GM23338 (cell line): Measurements from ENCODE around the gene ZNF714. TPM values are rescaled to one million over a fixed set of nuclear protein-coding genes. Genes with fewer than 3 reads are reported as not detected.

Experiments used
- ATAC-seq: fragments of 200-7000 bp; cut with Tn5 transposase; 3 replicates; pipeline ENCODE4 v1.9.1; 2020
- DNase-seq: peaks from one replicate; pipeline ENCODE4 v3.0.0-alpha.2; 2015; ENCODE audit warnings: low spot score
- H2AFZ ChIP-seq: fragments of 200-600 bp; sonication (generic); 2 replicates; pipeline ENCODE4 v1.8.0; 2016; ENCODE audit warnings: antibody characterized with exemption, mild to moderate bottlenecking, moderate library complexity
- H3F3A ChIP-seq: fragments of 200-600 bp; sonication (generic); replicated peaks from 2 replicates; pipeline ENCODE4 v1.8.0; 2017; ENCODE audit warnings: antibody characterized with exemption, mixed run types, low read depth
- H3K27ac ChIP-seq: fragments of 200-600 bp; sonication (generic); 2 replicates; pipeline ENCODE4 v1.6.1; 2016; ENCODE audit warnings: low read depth
- H3K27me3 ChIP-seq: fragments of 200-600 bp; sonication (generic); 2 replicates; pipeline ENCODE4 v1.8.0; 2016; ENCODE audit warnings: mild to moderate bottlenecking, mixed run types, moderate library complexity; ENCODE audit not compliant: insufficient read depth
- H3K36me3 ChIP-seq: fragments of 200-600 bp; sonication (generic); 2 replicates; pipeline ENCODE4 v1.8.0; 2016; ENCODE audit warnings: mild to moderate bottlenecking; ENCODE audit not compliant: insufficient read depth
- H3K4me1 ChIP-seq: fragments of 200-600 bp; sonication (generic); 2 replicates; pipeline ENCODE4 v1.8.0; 2016; ENCODE audit warnings: mild to moderate bottlenecking, moderate library complexity; ENCODE audit not compliant: insufficient read depth
- H3K4me2 ChIP-seq: fragments of 200-600 bp; sonication (generic); 2 replicates; pipeline ENCODE4 v1.7.1; 2017; ENCODE audit warnings: mixed run types
- H3K4me3 ChIP-seq: fragments of 200-600 bp; sonication (generic); 2 replicates; pipeline ENCODE4 v1.6.1; 2016; ENCODE audit warnings: mixed run types
- H3K79me2 ChIP-seq: fragments of 200-600 bp; sonication (generic); replicated peaks from 2 replicates; pipeline ENCODE4 v1.8.0; 2017; ENCODE audit warnings: mild to moderate bottlenecking; ENCODE audit not compliant: insufficient read depth
- H3K9me2 ChIP-seq: fragments of 200-600 bp; sonication (generic); 2 replicates; pipeline ENCODE4 v1.8.0; 2017; ENCODE audit not compliant: insufficient read depth
- H4K20me1 ChIP-seq: fragments of 200-600 bp; sonication (generic); replicated peaks from 2 replicates; pipeline ENCODE4 v1.8.0; 2017; ENCODE audit warnings: mild to moderate bottlenecking; ENCODE audit not compliant: insufficient read depth
- H3K27ac Mint-ChIP-seq: 2 replicates; pipeline ENCODE4 v1.8.0; 2020; ENCODE audit warnings: inconsistent platforms, mild to moderate bottlenecking, moderate library complexity, mixed read lengths
- H3K27me3 Mint-ChIP-seq: 3 replicates; pipeline ENCODE4 v1.8.0; 2022; ENCODE audit warnings: low read depth, mild to moderate bottlenecking, moderate library complexity, mixed read lengths, inconsistent platforms; ENCODE audit not compliant: insufficient read depth, poor library complexity
- H3K36me3 Mint-ChIP-seq: 3 replicates; pipeline ENCODE4 v1.8.0; 2021; ENCODE audit warnings: low read depth, mild to moderate bottlenecking, inconsistent platforms, moderate library complexity, mixed read lengths
- H3K4me1 Mint-ChIP-seq: 3 replicates; pipeline ENCODE4 v1.8.0; 2020; ENCODE audit warnings: mild to moderate bottlenecking, inconsistent platforms, mixed read lengths
- H3K4me3 Mint-ChIP-seq: 3 replicates; pipeline ENCODE4 v1.8.0; 2021; ENCODE audit warnings: moderate library complexity, mild to moderate bottlenecking, inconsistent platforms, mixed read lengths
- H3K9me3 Mint-ChIP-seq: 3 replicates; pipeline ENCODE4 v1.8.0; 2020; ENCODE audit warnings: moderate library complexity, mild to moderate bottlenecking, inconsistent platforms, mixed read lengths
- ETS1 ChIP-seq: IDR thresholded peaks from 2 replicates; pipeline ENCODE4 v1.6.1; 2016; ENCODE audit warnings: antibody characterized with exemption
- EZH2 ChIP-seq: fragments of 200-600 bp; sonication (generic); IDR thresholded peaks from one replicate; pipeline ENCODE4 v1.8.0; 2017; ENCODE audit warnings: antibody characterized with exemption, mild to moderate bottlenecking, low read depth; ENCODE audit not compliant: unreplicated experiment
- EZH2phosphoT487 ChIP-seq: fragments of 200-600 bp; sonication (generic); IDR thresholded peaks from one replicate; pipeline ENCODE4 v1.8.1; 2018; ENCODE audit warnings: antibody characterized with exemption; ENCODE audit not compliant: unreplicated experiment
- NANOG ChIP-seq: IDR thresholded peaks from 2 replicates; pipeline ENCODE4 v1.6.1; 2016; ENCODE audit warnings: antibody characterized with exemption, borderline replicate concordance
- POLR2AphosphoS5 ChIP-seq: IDR thresholded peaks from 2 replicates; pipeline ENCODE4 v1.6.1; 2016; ENCODE audit warnings: antibody characterized with exemption, low read depth
- REST ChIP-seq: IDR thresholded peaks from one replicate; pipeline ENCODE4 v1.6.1; 2018; ENCODE audit warnings: antibody characterized with exemption; ENCODE audit not compliant: unreplicated experiment
- polyA plus RNA-seq: library from polyadenylated mRNA; unstranded; fragments of >200 nt; fragmentation: Nextera tagmentation; extraction: Ambion mirVana; gene quantifications from 2 replicates; pipeline ENCODE4 v1.2.1, GENCODE V29; 2016
- total RNA-seq: library from RNA; depleted of rRNA; stranded (reverse); fragments of >200 nt; shearing (Covaris generic); gene quantifications from 2 replicates; pipeline ENCODE4 v1.2.3, GENCODE V29; 2014

ZNF714 gene
- total and polyA plus RNA-seq, 2 experiments from 2014 or later: 43.5 to 83.2 TPM

- no peak for TF ChIP-seq REST
- no peak for TF ChIP-seq NANOG
- TF ChIP-seq EZH2: no peak
- TF ChIP-seq POLR2AphosphoS5: no peak
- TF ChIP-seq EZH2phosphoT487: no peak
Measured at GRCh38 chr19:21094347-21095025, 12.5 kb downstream of the ZNF714 start (continued).

- ATAC-seq (no peak), DNase-seq (no peak)
- H3K4me3 Mint-ChIP-seq: no peak overlapping the region
- H3K79me2 ChIP-seq: peaks cover 33% of the 10 kb centered on the region
- H3K36me3 ChIP-seq: no peaks in the 10 kb centered on the region
- H3K27ac ChIP-seq: no peak overlapping the region
- H3K27me3 Mint-ChIP-seq: no peaks in the 10 kb centered on the region
- no peak overlapping the region for H3K4me3 ChIP-seq
- H3K9me2 ChIP-seq: peaks cover 5% of the 10 kb centered on the region; the same call in 1 of the 2 replicates
- H3K4me1 ChIP-seq: no peaks in the 10 kb centered on the region
- H3K27me3 ChIP-seq: no peaks in the 10 kb centered on the region
- no peaks in the 10 kb centered on the region for H3K9me3 Mint-ChIP-seq
- no peaks in the 10 kb centered on the region for H3F3A ChIP-seq
- peaks cover 31% of the 10 kb centered on the region for H3K36me3 Mint-ChIP-seq
- TF ChIP-seq ETS1 (no peak), REST (no peak), EZH2phosphoT487 (no peak)
- H3K4me2 ChIP-seq: no peak overlapping the region
- H3K27ac Mint-ChIP-seq: no peak overlapping the region
- no peaks in the 10 kb centered on the region for H3K4me1 Mint-ChIP-seq
- no peak overlapping the region for H2AFZ ChIP-seq
- 0 out of 2 replicates have a peak, but pooled peaks cover 6% of the 10 kb centered on the region for H4K20me1 ChIP-seq
Measured at GRCh38 chr19:21098291-21098690, 16.3 kb downstream of the ZNF714 start.
